MCF 10A (cell line): ENCODE measurements around the gene SLC6A3. TPM values are rescaled to one million over a fixed set of nuclear protein-coding genes. Genes with fewer than 3 reads are reported as not detected.

Experiments
- BruUV-seq: library from RNA; stranded (reverse); fragments of 400-500 nt; replicated peaks from 2 replicates; lab custom pipeline; 2021; lab: Mats Ljungman, UMichigan
- CTCF ChIA-PET: fragments of 300-600 bp; sonication (Branson Sonifier 250); formaldehyde crosslinking; extraction: SDS; loops from one replicate; lab custom pipeline; 2021; ENCODE audit warnings: antibody characterized with exemption, inconsistent platforms; lab: Yijun Ruan, JAX
- POLR2A ChIA-PET: fragments of 300-600, 350-650 bp; sonication (Branson Sonifier 250); formaldehyde crosslinking; extraction: SDS; loops from one replicate; lab custom pipeline; 2020; ENCODE audit warnings: antibody characterized with exemption, inconsistent platforms; lab: Yijun Ruan, JAX
- DNase-seq: peaks from one replicate; pipeline ENCODE4 v3.0.0-alpha.2; 2018; ENCODE audit not compliant: unreplicated experiment
- H3K27ac Mint-ChIP-seq: one replicate; pipeline ENCODE4 v1.8.0; 2022; ENCODE audit warnings: mild to moderate bottlenecking, low read depth, mixed read lengths; ENCODE audit not compliant: unreplicated experiment
- H3K27me3 Mint-ChIP-seq: one replicate; pipeline ENCODE4 v1.8.0; 2022; ENCODE audit warnings: mixed read lengths; ENCODE audit not compliant: insufficient read depth, unreplicated experiment
- H3K36me3 Mint-ChIP-seq: one replicate; pipeline ENCODE4 v1.8.0; 2022; ENCODE audit warnings: mild to moderate bottlenecking, moderate library complexity, mixed read lengths; ENCODE audit not compliant: insufficient read depth, unreplicated experiment
- H3K4me1 Mint-ChIP-seq: one replicate; pipeline ENCODE4 v1.8.0; 2022; ENCODE audit warnings: mixed read lengths; ENCODE audit not compliant: insufficient read depth, unreplicated experiment
- H3K4me3 Mint-ChIP-seq: one replicate; pipeline ENCODE4 v1.8.0; 2022; ENCODE audit warnings: mild to moderate bottlenecking, moderate library complexity, mixed read lengths; ENCODE audit not compliant: unreplicated experiment
- H3K9me3 Mint-ChIP-seq: one replicate; pipeline ENCODE4 v1.8.0; 2022; ENCODE audit warnings: mixed read lengths; ENCODE audit not compliant: unreplicated experiment
- intact Hi-C: fragments of 100-400 bp; cut with micrococcal nuclease; formaldehyde crosslinking; loops from 2 replicates; pipeline ENCODE4 v1.14.1; 2022
- total RNA-seq: library from RNA; stranded (reverse); gene quantifications from 2 replicates; pipeline ENCODE4 v1.2.3, GENCODE V29; 2022
- TF ChIP-seq, protein P1 (sequence below): fragments of 200-600 bp; IDR thresholded peaks from one replicate; pipeline ENCODE4 v1.8.0; 2022; ENCODE audit warnings: antibody characterized with exemption, mild to moderate bottlenecking; ENCODE audit not compliant: unreplicated experiment

Gene SLC6A3
- total RNA-seq, 1 experiment from 2014 or later = not detected

DNA sequence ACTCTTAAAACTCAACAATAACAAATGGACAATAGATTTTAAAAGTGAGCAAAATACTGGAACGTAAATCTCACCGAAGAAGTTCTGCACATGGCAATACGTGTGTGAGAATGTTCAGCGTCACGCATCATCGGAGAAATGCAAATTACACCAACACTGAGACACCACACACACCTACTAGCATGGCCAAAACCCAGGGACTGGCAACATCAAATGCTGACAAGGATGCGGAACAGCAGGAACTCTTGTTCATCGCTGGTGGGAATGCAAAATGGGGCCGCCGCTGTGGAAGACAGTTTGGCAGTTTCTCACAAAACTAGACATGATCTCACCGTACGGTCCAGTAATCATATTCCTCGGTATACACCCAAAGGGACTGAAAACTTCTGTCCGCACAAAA, 78.7 kb downstream of the SLC6A3 start:
- Mint-ChIP-seq H3K27ac (no peak overlapping the region), H3K9me3 (no peaks in the 10 kb centered on the region), H3K36me3 (no peaks in the 10 kb centered on the region), H3K27me3 (peaks cover 54% of the 10 kb centered on the region), H3K4me3 (no peak overlapping the region), H3K4me1 (no peaks in the 10 kb centered on the region)
- POLR2A ChIA-PET = no interaction called here
- DNase-seq = no peak
- BruUV-seq = no TSS peak
- TF ChIP-seq, protein P1, sequence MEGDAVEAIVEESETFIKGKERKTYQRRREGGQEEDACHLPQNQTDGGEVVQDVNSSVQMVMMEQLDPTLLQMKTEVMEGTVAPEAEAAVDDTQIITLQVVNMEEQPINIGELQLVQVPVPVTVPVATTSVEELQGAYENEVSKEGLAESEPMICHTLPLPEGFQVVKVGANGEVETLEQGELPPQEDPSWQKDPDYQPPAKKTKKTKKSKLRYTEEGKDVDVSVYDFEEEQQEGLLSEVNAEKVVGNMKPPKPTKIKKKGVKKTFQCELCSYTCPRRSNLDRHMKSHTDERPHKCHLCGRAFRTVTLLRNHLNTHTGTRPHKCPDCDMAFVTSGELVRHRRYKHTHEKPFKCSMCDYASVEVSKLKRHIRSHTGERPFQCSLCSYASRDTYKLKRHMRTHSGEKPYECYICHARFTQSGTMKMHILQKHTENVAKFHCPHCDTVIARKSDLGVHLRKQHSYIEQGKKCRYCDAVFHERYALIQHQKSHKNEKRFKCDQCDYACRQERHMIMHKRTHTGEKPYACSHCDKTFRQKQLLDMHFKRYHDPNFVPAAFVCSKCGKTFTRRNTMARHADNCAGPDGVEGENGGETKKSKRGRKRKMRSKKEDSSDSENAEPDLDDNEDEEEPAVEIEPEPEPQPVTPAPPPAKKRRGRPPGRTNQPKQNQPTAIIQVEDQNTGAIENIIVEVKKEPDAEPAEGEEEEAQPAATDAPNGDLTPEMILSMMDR = no peak
- intact Hi-C loops = no loop called here
- CTCF ChIA-PET = no interaction called here

DNA sequence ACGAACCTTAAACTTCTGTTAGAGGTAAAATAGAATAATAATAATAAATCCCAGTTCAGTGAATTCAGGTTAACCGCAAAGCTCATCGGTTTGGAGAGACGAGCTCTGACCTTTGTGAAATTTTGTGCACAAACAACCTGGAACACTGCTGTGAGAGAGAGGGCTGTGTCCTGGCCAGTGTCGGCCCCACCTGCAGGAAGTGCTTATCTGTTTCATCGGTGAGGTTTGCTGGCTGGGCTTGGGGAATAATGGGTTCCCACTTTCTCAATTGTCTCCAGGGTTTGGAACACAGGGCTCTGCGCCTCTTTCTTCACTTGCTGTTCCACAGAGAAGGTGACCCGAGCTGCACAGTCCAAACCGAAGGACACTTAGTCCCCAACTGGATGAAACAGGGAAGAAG, 81.0 kb downstream of the SLC6A3 start:
- ChIA-PET POLR2A (no interaction called here), CTCF (no interaction called here)

DNA sequence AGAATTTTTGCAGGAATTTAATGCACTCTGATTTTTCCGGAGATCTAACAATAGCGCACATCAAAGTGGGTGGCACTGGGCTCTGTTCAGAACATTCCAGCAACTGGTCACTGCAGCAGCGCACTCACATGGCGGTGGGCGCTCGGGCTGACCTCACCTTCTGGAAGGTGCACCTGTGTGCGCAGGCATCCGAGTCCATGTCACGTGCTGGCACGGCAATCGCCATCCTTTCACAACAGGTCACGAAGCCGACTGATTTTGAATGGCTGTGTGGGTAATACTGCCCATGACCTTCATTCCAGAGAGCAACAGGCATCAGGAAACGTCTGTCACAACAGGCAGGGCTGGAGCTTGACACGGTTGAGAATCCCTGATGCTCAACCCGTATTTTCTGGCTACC, 81.7 kb downstream of the SLC6A3 start:
- CTCF ChIA-PET = interaction anchor here (1.0 kb wide), 1 partner anchor 12 kb away, joined by 3 read pairs; no protein-coding TSS in a partner anchor

More for the DNA sequence above, 81.0 kb downstream of the SLC6A3 start:
- DNase-seq = no peak
- intact Hi-C loops = no loop called here
- Mint-ChIP-seq H3K4me1 (no peaks in the 10 kb centered on the region), H3K36me3 (no peaks in the 10 kb centered on the region), H3K4me3 (no peak overlapping the region), H3K27ac (no peak overlapping the region), H3K27me3 (peaks cover 48% of the 10 kb centered on the region), H3K9me3 (no peaks in the 10 kb centered on the region)
- TF ChIP-seq, protein P1 = no peak
- BruUV-seq = no TSS peak

DNA sequence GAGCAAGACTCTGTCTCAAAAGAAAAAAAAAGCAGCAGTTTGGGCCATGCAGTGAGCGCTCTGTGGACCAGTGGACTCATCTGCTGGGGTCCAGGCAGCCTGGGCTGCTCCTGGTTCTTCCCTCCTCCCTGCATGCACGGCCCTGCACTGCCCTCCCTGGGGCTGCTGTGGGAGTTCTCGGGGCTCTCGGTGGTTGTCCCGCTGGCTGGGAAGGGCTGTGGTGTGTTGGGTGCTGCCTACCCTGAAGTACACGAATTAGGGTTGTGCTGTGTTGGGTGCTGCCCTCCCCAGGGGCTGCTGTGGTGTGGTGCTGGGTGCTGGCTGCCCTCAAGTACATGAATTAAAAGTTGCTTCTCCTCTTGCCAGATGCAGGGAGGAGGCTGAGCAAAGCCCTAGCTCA, 82.1 kb downstream of the SLC6A3 start:
- TF ChIP-seq, protein P1 = no peak
- Mint-ChIP-seq H3K4me1 (no peaks in the 10 kb centered on the region), H3K9me3 (no peaks in the 10 kb centered on the region), H3K4me3 (no peak overlapping the region), H3K36me3 (no peaks in the 10 kb centered on the region), H3K27me3 (peaks cover 54% of the 10 kb centered on the region), H3K27ac (no peak overlapping the region)
- intact Hi-C loops = no loop called here
- DNase-seq = no peak
- ChIA-PET POLR2A (no interaction called here), CTCF (interaction anchor here (1.0 kb wide), 1 partner anchor 11 kb away, joined by 3 read pairs; no protein-coding TSS in a partner anchor)
- BruUV-seq = no TSS peak

More for the DNA sequence above, 81.7 kb downstream of the SLC6A3 start:
- Mint-ChIP-seq H3K4me1 (no peaks in the 10 kb centered on the region), H3K36me3 (no peaks in the 10 kb centered on the region), H3K9me3 (no peaks in the 10 kb centered on the region), H3K27ac (no peak overlapping the region), H3K27me3 (peaks cover 50% of the 10 kb centered on the region), H3K4me3 (no peak overlapping the region)
- no peak for DNase-seq
- POLR2A ChIA-PET = no interaction called here
- BruUV-seq = no TSS peak
- intact Hi-C loops = no loop called here
- TF ChIP-seq, protein P1 = no peak
